Measurements from ENCODE around the gene HSF2BP. TPM values are rescaled to one million over a fixed set of nuclear protein-coding genes. Genes with fewer than 3 reads are reported as not detected.

The HSF2BP gene
- total RNA-seq (2021): 1.5 and 1.7 TPM in 2 replicates
- long read RNA-seq, partial matches to known transcripts: 2 of 14 reads
- long read RNA-seq, other reads (novel, unspliced or antisense): 9 of 14 reads

DNA sequence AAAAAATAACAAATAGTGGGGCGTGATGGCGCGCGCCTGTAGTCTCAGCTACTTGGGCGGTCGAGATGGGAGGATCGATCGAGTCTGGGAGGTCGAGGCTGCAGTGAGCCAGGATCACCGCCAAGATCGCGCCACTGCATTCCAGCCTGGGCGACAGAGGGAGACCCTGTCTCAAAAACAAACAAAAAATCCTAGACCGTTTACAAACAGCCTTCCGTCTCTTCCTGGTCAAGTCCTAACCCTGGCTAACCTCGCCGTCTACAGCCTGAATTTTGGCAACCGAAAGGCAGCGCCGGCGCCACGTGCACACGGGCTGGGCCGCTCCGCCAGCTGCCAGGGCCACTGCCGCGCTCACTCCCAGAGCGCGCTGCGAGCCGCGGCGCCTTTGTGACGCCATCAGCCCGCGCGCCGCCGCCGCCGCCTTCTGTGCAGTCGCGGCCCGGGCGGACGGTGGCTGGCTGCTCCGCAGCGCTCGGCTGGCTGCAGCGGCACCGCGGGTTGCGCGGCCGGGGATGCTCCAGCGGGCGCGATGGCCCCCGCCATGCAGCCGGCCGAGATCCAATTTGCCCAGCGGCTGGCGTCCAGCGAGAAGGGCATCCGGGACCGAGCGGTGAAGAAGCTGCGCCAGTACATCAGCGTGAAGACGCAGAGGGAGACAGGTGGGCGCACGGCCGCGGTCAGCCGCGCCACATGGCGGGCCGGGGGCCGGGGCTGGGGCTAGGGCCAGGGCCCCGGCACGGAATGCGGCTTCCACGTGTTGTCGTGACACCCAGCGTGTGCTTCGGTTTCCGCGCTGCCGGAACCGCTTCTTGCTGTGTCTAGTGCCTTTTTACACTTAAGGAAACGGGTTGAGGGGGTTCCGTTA lies at the start of gene HSF2BP, which contains the start of gene RRP1B:
Gene HSF2BP, minus strand, starts transcription at position 353 of the 865 bp plus-strand sequence. CDS start 1,392 bp downstream, outside the sequence.
Gene RRP1B, plus strand, starts transcription at position 425 of the 865 bp plus-strand sequence. Its CDS starts 105 bp downstream, at position 530.
- TF ChIP-seq, protein P1, sequence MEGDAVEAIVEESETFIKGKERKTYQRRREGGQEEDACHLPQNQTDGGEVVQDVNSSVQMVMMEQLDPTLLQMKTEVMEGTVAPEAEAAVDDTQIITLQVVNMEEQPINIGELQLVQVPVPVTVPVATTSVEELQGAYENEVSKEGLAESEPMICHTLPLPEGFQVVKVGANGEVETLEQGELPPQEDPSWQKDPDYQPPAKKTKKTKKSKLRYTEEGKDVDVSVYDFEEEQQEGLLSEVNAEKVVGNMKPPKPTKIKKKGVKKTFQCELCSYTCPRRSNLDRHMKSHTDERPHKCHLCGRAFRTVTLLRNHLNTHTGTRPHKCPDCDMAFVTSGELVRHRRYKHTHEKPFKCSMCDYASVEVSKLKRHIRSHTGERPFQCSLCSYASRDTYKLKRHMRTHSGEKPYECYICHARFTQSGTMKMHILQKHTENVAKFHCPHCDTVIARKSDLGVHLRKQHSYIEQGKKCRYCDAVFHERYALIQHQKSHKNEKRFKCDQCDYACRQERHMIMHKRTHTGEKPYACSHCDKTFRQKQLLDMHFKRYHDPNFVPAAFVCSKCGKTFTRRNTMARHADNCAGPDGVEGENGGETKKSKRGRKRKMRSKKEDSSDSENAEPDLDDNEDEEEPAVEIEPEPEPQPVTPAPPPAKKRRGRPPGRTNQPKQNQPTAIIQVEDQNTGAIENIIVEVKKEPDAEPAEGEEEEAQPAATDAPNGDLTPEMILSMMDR (conservative IDR thresholded peaks at IDR 0.05): no peak

More for the DNA sequence above, at the start of gene HSF2BP, which contains the start of gene RRP1B:
- no peak within 1 kb of the TSS for H2BK5ac ChIP-seq (ENCODE audit: insufficient read length, low read length)
- H4K5ac ChIP-seq (ENCODE audit: insufficient read length, low read depth, low read length): no peak within 1 kb of the TSS
- peaks cover 25% of the 10 kb centered on the region; the same call in 1 of the 2 replicates for H3K79me2 ChIP-seq (ENCODE audit: insufficient read depth, low read length)
- H2AK5ac ChIP-seq (ENCODE audit: insufficient read length, low read length): no peak within 1 kb of the TSS
- H3K9me3 ChIP-seq (ENCODE audit: control insufficient read depth, low read depth, low read length): no peaks in the 10 kb centered on the region
- H3K4me1 ChIP-seq (ENCODE audit: insufficient read depth, low read length): no peaks in the 10 kb centered on the region
- Mint-ChIP-seq H3K27ac (peak within 1 kb of the TSS; percentile 52 to 98 (median 79); a peak in 5 of 7 replicates), H3K27me3 (ENCODE audit: low read depth) (peaks cover 1% of the 10 kb centered on the region), H3K4me1 (peaks cover 17 to 20% of the 10 kb centered on the region in 2 experiments), H3K4me3 (peak within 1 kb of the TSS; percentile 93 to 98), H3K9me3 (no peaks in the 10 kb centered on the region; a peak in 1 of 5 replicates), H3K36me3 (ENCODE audit: insufficient read depth in 1 of 3, low read depth in 3 of 3) (peaks cover 19 to 41% (median 26%) of the 10 kb centered on the region in 3 experiments)
- H2BK120ac ChIP-seq (ENCODE audit: low read depth, low read length, poor library complexity, severe bottlenecking): no peak within 1 kb of the TSS
- H3K18ac ChIP-seq (ENCODE audit: insufficient read length, low read depth, low read length): peak within 1 kb of the TSS; percentile 88
- H3K14ac ChIP-seq (ENCODE audit: insufficient read depth, low read length): peak within 1 kb of the TSS; percentile 84
- no CpG with 5 or more reads among the region's 92 CpGs for WGBS (ENCODE audit: extremely low coverage, insufficient read length, low lambda C conversion rate)
- H2BK15ac ChIP-seq (ENCODE audit: low read depth, low read length): no peak within 1 kb of the TSS
- DNase-seq: peak; percentile 84
- H3T11ph ChIP-seq (ENCODE audit: low read length): no peak within 1 kb of the TSS
- no peak within 1 kb of the TSS for H3K56ac ChIP-seq (ENCODE audit: insufficient read length, low read depth, low read length)
- H4K8ac ChIP-seq (replicated peaks; ENCODE audit: insufficient read length, low read depth, low read length): no peak within 1 kb of the TSS
- no peaks in the 10 kb centered on the region for H4K20me1 ChIP-seq (ENCODE audit: control insufficient read depth, insufficient read depth, insufficient read length)
- peaks cover 6% of the 10 kb centered on the region for H3K23me2 ChIP-seq (ENCODE audit: insufficient read length, low read depth, low read length, poor library complexity, severe bottlenecking)
- H3K4ac ChIP-seq (ENCODE audit: low read depth, low read length): no peak within 1 kb of the TSS
- H3K79me1 ChIP-seq (ENCODE audit: insufficient read depth, low read depth, low read length, poor library complexity, severe bottlenecking): no peaks in the 10 kb centered on the region
- H2BK12ac ChIP-seq (ENCODE audit: insufficient read length, low read depth, low read length): no peak within 1 kb of the TSS
- peak within 1 kb of the TSS; percentile 76 for H3K9ac ChIP-seq (ENCODE audit: extremely low read depth, insufficient read length, low read length)
- H3K27me3 ChIP-seq (ENCODE audit: insufficient read depth, low read length): no peaks in the 10 kb centered on the region
- H4K91ac ChIP-seq (ENCODE audit: insufficient read length, low read depth, low read length): no peak within 1 kb of the TSS
- no peak within 1 kb of the TSS for H3K23ac ChIP-seq (ENCODE audit: insufficient read length, low read depth, low read length)
- H3K27ac ChIP-seq (ENCODE audit: insufficient read length, low read depth, low read length): no peak within 1 kb of the TSS
- no peak within 1 kb of the TSS for H2AFZ ChIP-seq (ENCODE audit: low read length)
- peak within 1 kb of the TSS; percentile 79 for H3K4me2 ChIP-seq (ENCODE audit: insufficient read depth, insufficient read length, low read length)
- H2BK20ac ChIP-seq (ENCODE audit: low read depth, low read length, poor library complexity, severe bottlenecking): no peak within 1 kb of the TSS
